GM19238 (cell line): ENCODE results near the gene NIPAL1.

Source experiments
- DNase-seq: peaks from one replicate; pipeline ENCODE4 v3.0.0; 2011; ENCODE audit warnings: low spot score; ENCODE audit not compliant: insufficient read length

NIPAL1 gene

GRCh38 chr4:48064349-48064748 is 47.8 kb downstream of the NIPAL1 start:
- DNase-seq = no peak

DNA sequence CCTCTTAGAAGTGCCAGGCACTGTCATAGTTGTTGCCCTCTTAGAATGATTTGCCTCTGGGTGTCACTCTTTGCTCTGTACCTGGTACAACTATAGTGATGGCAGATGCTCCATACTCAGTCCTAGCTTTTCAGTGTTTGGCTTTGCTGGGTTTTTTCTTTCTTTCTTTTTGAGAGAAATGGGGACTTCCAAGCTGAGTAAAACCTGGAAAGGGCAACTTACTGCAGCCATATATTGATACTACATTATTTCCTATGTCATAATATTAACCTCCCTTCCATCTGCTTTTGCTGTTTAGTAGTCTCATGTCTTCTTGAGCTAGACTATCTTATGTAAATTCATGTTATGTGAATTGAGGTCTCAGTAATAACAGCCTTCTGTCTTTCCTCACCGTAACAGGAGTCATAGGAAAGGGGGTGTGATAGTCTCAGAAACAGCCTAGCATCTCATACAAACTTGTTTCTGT is 49.0 kb downstream of the NIPAL1 start:
- DNase-seq = no peak

- no peak for DNase-seq
Measured at GRCh38 chr4:48067536-48067935, 51.0 kb downstream of the NIPAL1 start.

DNA sequence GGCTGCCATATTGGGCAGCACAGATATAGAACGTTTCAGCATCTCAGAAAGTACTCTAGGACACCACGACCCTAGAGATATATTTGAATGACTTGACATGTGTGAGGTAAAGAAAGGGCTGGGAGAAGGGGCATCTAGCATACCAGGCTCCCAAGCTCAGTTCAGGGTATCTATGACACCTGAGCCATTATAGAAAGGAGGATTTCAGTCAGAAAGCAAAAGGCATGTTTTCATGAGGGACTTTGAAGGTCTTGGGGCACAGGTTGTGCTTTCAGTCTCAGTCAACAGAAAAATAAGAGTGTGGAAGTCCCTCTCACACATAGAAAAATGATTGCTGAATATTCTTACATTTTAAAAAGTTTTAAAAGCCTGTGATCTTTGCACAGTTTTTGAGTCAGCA is 51.6 kb downstream of the NIPAL1 start:
- no peak for DNase-seq

- DNase-seq = no peak
Measured at GRCh38 chr4:48069026-48069425, 52.5 kb downstream of the NIPAL1 start.

GRCh38 chr4:48071191-48071590 is 54.6 kb downstream of the NIPAL1 start:
- DNase-seq = no peak

- no peak for DNase-seq
Measured at GRCh38 chr4:48073567-48074103, 57.1 kb downstream of the NIPAL1 start.

GRCh38 chr4:48074657-48075056 is 58.1 kb downstream of the NIPAL1 start:
- DNase-seq = no peak

- DNase-seq = no peak
Measured at GRCh38 chr4:48078425-48078824, 61.9 kb downstream of the NIPAL1 start.

DNA sequence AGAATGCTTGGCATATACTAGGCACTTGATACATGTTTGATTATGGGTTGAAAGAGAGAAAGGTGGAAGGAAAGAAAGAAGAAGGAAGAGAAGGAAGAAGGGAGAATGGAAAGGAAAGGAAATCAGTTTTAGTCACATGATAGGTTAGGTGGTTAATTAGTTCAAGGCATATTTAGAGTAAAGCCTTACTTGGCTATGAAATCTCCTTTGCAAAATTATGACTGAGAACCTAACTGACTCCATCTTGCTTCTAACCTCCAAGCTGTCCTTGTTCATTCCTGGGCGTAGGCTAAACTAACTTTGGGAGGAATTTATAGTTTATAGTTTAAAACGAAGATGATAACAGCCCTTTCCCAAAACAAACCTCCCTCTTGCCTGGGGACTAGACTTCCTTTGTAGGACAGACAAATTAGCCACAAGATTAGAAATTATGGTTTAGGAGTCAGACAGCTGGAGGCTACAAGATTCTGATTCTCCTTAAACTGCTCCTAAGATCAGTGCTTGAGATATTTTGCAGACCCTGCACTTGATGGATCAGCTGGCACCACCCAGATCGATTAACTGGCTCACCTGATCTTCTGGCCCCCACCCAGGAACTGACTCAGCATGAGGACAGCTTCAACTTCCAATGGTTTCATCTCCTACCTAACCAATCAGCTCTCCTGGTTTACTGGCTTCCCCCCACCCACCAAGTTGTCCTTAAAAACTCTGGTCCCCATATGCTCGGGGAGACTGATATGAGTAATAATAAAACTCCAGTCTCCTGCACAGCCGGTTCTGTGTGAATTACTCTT is 62.5 kb downstream of the NIPAL1 start:
- DNase-seq = no peak

- no peak for DNase-seq
Measured at GRCh38 chr4:48079972-48080391, 63.4 kb downstream of the NIPAL1 start.

DNA sequence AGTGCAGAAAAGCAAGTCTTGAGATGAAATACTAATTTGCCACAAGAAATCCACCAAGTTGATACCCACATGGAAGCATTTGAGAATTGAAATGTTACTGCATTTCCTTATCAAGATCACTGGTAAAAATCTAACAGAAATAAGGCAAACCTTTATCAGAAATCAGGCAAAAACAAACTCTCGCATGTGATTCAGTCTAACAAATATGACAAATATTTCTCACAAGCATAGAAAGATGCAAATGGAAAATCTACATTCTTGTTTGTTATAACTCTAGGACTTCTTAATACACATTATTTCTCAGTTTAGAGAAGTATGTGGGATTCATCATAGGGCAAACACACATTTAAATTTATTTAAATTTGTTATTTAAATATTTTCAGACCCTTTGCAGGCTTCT is 64.6 kb downstream of the NIPAL1 start:
- DNase-seq = no peak

GRCh38 chr4:48082956-48083355 is 66.4 kb downstream of the NIPAL1 start:
- DNase-seq = no peak

- no peak for DNase-seq
Measured at GRCh38 chr4:48085821-48086589, 69.4 kb downstream of the NIPAL1 start.
